Testis (tissue), 3 donors: ENCODE data around the gene KBTBD12. TPM values are rescaled to one million over a fixed set of nuclear protein-coding genes. Genes with fewer than 3 reads are reported as not detected.

Source experiments
- DNase-seq: peaks from one replicate; pipeline ENCODE4 v3.0.0-alpha.2; 2019
- H3K27ac ChIP-seq, 2 donors: fragments of 200-600 bp; sonication (generic); one replicate each; pipeline ENCODE4 v1.5.1; 2019
- H3K27me3 ChIP-seq: fragments of 200-600 bp; sonication (generic); one replicate; pipeline ENCODE4 v1.5.1; 2019
- H3K36me3 ChIP-seq: fragments of 200-600 bp; sonication (generic); one replicate; pipeline ENCODE4 v1.5.1; 2017; ENCODE audit warnings: low read depth; ENCODE audit errors: missing control alignments
- H3K4me1 ChIP-seq: fragments of 200-600 bp; sonication (generic); one replicate; pipeline ENCODE4 v1.5.1; 2019
- H3K4me3 ChIP-seq, 2 donors: fragments of 200-600 bp; sonication (generic); one replicate each; pipeline ENCODE4 v1.5.1; 2017 to 2019
- H3K9me3 ChIP-seq: fragments of 200-600 bp; sonication (generic); one replicate; pipeline ENCODE4 v1.5.1; 2017
- POLR2A ChIP-seq: fragments of 450-650 bp; IDR thresholded peaks from one replicate; pipeline ENCODE4 v1.6.1; 2017; ENCODE audit warnings: antibody characterized with exemption, mild to moderate bottlenecking, moderate library complexity
- WGBS, 2 donors: methylation state at CpG; one replicate each; pipeline ENCODE4 v1.1.5; 2018; 5-methylcytosine and 5-hydroxymethylcytosine counted together
- intact Hi-C: fragments of 100-400 bp; cut with DNase I; formaldehyde crosslinking; loops from one replicate; pipeline ENCODE4 v1.15.1; 2023; ENCODE audit warnings: low total_unique reads
- polyA plus RNA-seq: library from polyadenylated mRNA; stranded (reverse); fragments of 350-450 nt; fragmentation: Illumina TruSeq; extraction: RNeasy Lipid Tissue Mini Kit (QIAGEN cat#74804); gene quantifications from one replicate; pipeline ENCODE4 v1.2.3, GENCODE V29; 2014; ENCODE audit warnings: low read depth, low replicate concordance; ENCODE audit not compliant: insufficient read depth
- total RNA-seq, 2 donors: library from RNA; depleted of rRNA; stranded (reverse); fragments of >200 nt; gene quantifications; one replicate each; pipeline ENCODE4 v1.2.3, GENCODE V29; 2016
- TF ChIP-seq, protein P1 (sequence below), 3 experiments: fragments of 450-650 bp in 2 of 3; fragments of 200-600 bp in 1 of 3; sonication (generic) in 1 of 3; IDR thresholded peaks; one replicate each; pipeline ENCODE4 v1.5.1; 2016 to 2019; ENCODE audit warnings: antibody characterized with exemption in 3 of 3, mild to moderate bottlenecking in 2 of 3, moderate library complexity in 1 of 3

The KBTBD12 gene
- total and polyA plus RNA-seq, 3 donors from 2014 or later = 1.6 to 4.6 (median 2.7) TPM

DNA sequence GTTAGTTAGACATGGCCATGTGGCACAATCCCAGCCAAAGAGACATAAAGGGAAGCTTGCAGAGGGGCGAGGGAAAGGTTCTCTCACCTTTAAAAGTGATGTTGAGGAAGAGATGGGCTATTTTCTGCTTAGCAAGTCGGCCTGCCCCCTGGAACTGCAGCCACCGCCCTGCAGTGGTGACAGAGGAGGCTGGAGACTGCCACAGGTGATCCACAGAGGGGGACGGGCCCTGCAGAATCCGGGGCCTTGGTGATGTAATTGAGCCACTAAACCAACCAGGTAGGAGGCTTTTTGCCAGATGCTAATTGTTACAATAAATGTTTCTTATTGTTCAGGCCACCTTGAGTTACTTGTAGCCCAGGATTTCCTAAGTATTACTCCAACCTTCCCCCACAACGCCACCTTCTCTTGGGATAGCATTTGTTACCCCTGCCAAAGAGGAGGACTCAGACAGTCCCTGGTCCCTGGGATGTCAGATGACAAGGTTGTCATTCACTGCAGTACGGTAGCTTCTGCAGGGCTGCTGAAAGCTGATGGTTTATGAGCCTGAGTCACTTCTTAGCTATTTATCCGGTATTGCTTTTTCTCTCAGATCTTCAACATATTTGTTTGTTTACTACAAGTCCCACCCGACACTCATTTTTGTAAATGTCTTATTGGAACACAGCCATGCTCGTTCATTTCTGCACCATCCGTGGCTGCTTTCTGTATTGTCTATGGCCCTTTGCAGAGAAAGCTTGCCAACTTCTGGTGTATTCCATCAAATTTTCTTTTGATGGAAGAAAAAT lies 73.9 kb downstream of the KBTBD12 start:
- no peak for DNase-seq

GRCh38 chr3:127990051-127990450 lies 75.0 kb downstream of the KBTBD12 start:
- TF ChIP-seq, protein P1, sequence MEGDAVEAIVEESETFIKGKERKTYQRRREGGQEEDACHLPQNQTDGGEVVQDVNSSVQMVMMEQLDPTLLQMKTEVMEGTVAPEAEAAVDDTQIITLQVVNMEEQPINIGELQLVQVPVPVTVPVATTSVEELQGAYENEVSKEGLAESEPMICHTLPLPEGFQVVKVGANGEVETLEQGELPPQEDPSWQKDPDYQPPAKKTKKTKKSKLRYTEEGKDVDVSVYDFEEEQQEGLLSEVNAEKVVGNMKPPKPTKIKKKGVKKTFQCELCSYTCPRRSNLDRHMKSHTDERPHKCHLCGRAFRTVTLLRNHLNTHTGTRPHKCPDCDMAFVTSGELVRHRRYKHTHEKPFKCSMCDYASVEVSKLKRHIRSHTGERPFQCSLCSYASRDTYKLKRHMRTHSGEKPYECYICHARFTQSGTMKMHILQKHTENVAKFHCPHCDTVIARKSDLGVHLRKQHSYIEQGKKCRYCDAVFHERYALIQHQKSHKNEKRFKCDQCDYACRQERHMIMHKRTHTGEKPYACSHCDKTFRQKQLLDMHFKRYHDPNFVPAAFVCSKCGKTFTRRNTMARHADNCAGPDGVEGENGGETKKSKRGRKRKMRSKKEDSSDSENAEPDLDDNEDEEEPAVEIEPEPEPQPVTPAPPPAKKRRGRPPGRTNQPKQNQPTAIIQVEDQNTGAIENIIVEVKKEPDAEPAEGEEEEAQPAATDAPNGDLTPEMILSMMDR (IDR thresholded peaks at IDR 0.05) = no peak
- TF ChIP-seq POLR2A = no peak
- Histone ChIP-seq H3K27me3 (no peaks in the 10 kb centered on the region), H3K9me3 (no peaks in the 10 kb centered on the region), H3K27ac (no peak overlapping the region), H3K4me3 (no peak overlapping the region), H3K36me3 (no peaks in the 10 kb centered on the region), H3K4me1 (no peaks in the 10 kb centered on the region)
- no peak for DNase-seq
- intact Hi-C loops = no loop called here
- 93 to 98% methylated on average over 11 to 13 of the region's 17 CpGs for WGBS, 2 donors

More for the DNA sequence above, 73.9 kb downstream of the KBTBD12 start:
- TF ChIP-seq, protein P1 (IDR thresholded peaks at IDR 0.05) = no peak
- TF ChIP-seq POLR2A = no peak
- Histone ChIP-seq H3K27me3 (no peaks in the 10 kb centered on the region), H3K4me3 (no peak overlapping the region), H3K4me1 (no peaks in the 10 kb centered on the region), H3K9me3 (no peaks in the 10 kb centered on the region), H3K27ac (no peak overlapping the region), H3K36me3 (no peaks in the 10 kb centered on the region)
- intact Hi-C loops = no loop called here
- WGBS, 2 donors = 82 to 84% methylated on average over 11 of the region's 11 CpGs

- Histone ChIP-seq H3K27ac (no peak overlapping the region), H3K4me1 (no peaks in the 10 kb centered on the region), H3K36me3 (no peaks in the 10 kb centered on the region), H3K9me3 (no peaks in the 10 kb centered on the region), H3K27me3 (no peaks in the 10 kb centered on the region), H3K4me3 (no peak overlapping the region)
- 75 to 79% methylated on average over 11 of the region's 11 CpGs for WGBS, 2 donors
- TF ChIP-seq, protein P1 (IDR thresholded peaks at IDR 0.05) = no peak
- no peak for TF ChIP-seq POLR2A
- intact Hi-C loops = no loop called here
- no peak for DNase-seq
Measured at GRCh38 chr3:127990461-127990860, 75.4 kb downstream of the KBTBD12 start.

GRCh38 chr3:127991251-127991650 lies 76.2 kb downstream of the KBTBD12 start:
- 92 to 95% methylated on average over 12 of the region's 12 CpGs for WGBS, 2 donors
- H3K9me3 ChIP-seq = no peaks in the 10 kb centered on the region
- H3K36me3 ChIP-seq = no peaks in the 10 kb centered on the region
- no peak overlapping the region for H3K4me3 ChIP-seq
- no peaks in the 10 kb centered on the region for H3K4me1 ChIP-seq
- intact Hi-C loops = no loop called here
- TF ChIP-seq POLR2A = no peak
- TF ChIP-seq, protein P1 (IDR thresholded peaks at IDR 0.05) = no peak
- no peaks in the 10 kb centered on the region for H3K27me3 ChIP-seq
- no peak overlapping the region for H3K27ac ChIP-seq
- no peak for DNase-seq

- H3K27me3 ChIP-seq = no peaks in the 10 kb centered on the region
- WGBS, 2 donors = 73 to 80% methylated on average over 6 of the region's 6 CpGs
Measured at GRCh38 chr3:127991681-127992080, 76.6 kb downstream of the KBTBD12 start.

More at GRCh38 chr3:127991681-127992080, 76.6 kb downstream of the KBTBD12 start:
- intact Hi-C loops = no loop called here
- TF ChIP-seq POLR2A = no peak
- TF ChIP-seq, protein P1 (IDR thresholded peaks at IDR 0.05) = no peak
- Histone ChIP-seq H3K4me3 (no peak overlapping the region), H3K9me3 (no peaks in the 10 kb centered on the region), H3K4me1 (no peaks in the 10 kb centered on the region), H3K27ac (no peak overlapping the region), H3K36me3 (no peaks in the 10 kb centered on the region)
- DNase-seq = no peak
